Measurements from ENCODE around the gene CISH. TPM values are rescaled to one million over a fixed set of nuclear protein-coding genes. Genes with fewer than 3 reads are reported as not detected.

The CISH gene
- total and polyA plus RNA-seq, 9 of the 15 experiments (the other 6 are each of a cell fraction or from before 2014, with no cell fraction given) = 1.7 to 47.7 (median 18.3) TPM

DNA sequence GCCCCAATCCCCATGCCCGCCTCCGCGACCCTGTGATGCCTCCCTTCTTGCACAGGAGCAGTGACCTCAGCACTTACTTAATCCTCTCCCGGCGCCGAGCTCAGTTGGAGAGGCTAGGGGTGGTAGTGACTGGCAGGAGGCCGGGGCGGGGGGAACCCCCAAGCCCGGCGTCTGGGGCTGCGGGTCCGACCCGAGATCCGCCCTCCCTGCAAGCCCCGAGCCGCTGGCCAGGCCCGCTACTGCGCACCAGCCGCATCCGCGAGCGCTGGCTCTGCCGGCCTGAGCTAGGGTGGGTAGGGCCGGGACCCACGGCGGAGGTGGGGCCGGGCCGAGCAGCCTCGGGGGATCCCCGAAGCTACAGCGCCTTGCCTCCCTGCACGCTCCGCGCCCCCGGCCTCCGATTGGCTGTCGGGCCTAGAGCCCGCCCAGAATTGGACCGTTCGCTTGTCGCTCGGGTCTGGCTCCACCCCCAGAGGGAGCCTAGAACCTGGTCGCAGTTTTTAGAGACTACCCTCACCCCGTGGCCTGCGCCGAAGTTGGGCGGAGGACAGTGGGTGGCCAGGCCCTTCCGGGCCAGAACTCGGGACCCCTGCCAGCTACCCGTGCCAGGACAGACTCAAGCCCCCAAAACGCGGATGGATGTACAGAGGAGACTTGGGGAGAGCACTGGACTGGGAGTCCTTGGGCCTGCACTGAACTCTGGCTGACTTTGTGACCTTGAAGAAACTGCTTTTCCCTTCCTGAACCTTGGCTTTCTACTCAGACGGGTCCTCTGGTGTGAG lies 44.0 kb downstream of the CISH start, which contains the start of gene C3orf18:
Gene C3orf18 (minus strand): TSS at position 362 of the 782 bp plus-strand sequence. CDS start 2,048 bp downstream, outside the sequence.
- Histone ChIP-seq H3K27ac (ENCODE audit: extremely low read depth, low read depth, low read length) (peak within 1 kb of the TSS; percentile 43), H2AFZ (ENCODE audit: low read depth, low read length) (peak within 1 kb of the TSS; percentile 92), H4K20me1 (replicated peaks; ENCODE audit: control insufficient read depth, insufficient read depth, low read length) (no peaks in the 10 kb centered on the region), H3K4me2 (ENCODE audit: insufficient read depth, low read length) (peak within 1 kb of the TSS; percentile 85), H3K9me1 (ENCODE audit: control insufficient read depth, insufficient read depth, low read length) (no peaks in the 10 kb centered on the region), H3K79me2 (ENCODE audit: control insufficient read depth, insufficient read depth, low read length) (peaks cover 15% of the 10 kb centered on the region), H3K9ac (ENCODE audit: insufficient read depth in 1 of 2, low read depth in 2 of 2, low read length in 2 of 2) (peak within 1 kb of the TSS; percentile 86 to 91), H3K4me3 (peak within 1 kb of the TSS; percentile 90), H3K36me3 (ENCODE audit: control insufficient read depth, insufficient read depth, low read length) (peaks cover 8% of the 10 kb centered on the region; the same call in 2 of the 3 replicates), H3K4me1 (replicated peaks in 1 of 2; ENCODE audit: control insufficient read depth in 2 of 2, insufficient read depth in 2 of 2, low read length in 2 of 2) (peaks cover 20 to 26% of the 10 kb centered on the region in 2 experiments; a peak in 4 of 5 replicates), H3K9me3 (replicated peaks; ENCODE audit: control insufficient read depth, insufficient read depth, low read depth, low read length) (no peaks in the 10 kb centered on the region), H3K27me3 (ENCODE audit: control insufficient read depth in 2 of 2, insufficient read depth in 2 of 2, low read length in 2 of 2) (no peaks in the 10 kb centered on the region)
- WGBS (ENCODE audit: insufficient coverage, low coverage, missing lambda C conversion rate) = 11% methylated on average over 27 of the region's 53 CpGs
- FAIRE-seq (peak; percentile 79), ATAC-seq (peak; percentile 87), DNase-seq (ENCODE audit: extremely low read depth in 1 of 4, low spot score in 3 of 4) (peak; percentile 91 to 96 (median 95))
- no TSS peak for BruUV-seq (replicated peaks)
- in situ Hi-C loops (cut with MboI) (no loop called here), intact Hi-C loops (cut with micrococcal nuclease) (no loop called here)
- ChIA-PET POLR2A (interaction anchor here (0.7 kb wide), 2 partner anchors 22 to 40 kb away, joined by 3 read pairs; no protein-coding TSS in a partner anchor), CTCF (ENCODE audit: low intra/inter-chr PET ratio) (no interaction called here)
- TF ChIP-seq RBFOX2 (IDR thresholded peaks at IDR 0.05; ENCODE audit: low read depth, low read length) = peak; percentile 42
- no peak for TF ChIP-seq NCOR1 (IDR thresholded peaks at IDR 0.05)
- TF ChIP-seq SRF (CRISPR knock-in tag; IDR thresholded peaks at IDR 0.05) = 0 out of 4 replicates have a peak, but pooled peaks of 1 of the 2 experiments have one; percentile 28
- TF ChIP-seq SMC3 (conservative IDR thresholded peaks at IDR 0.05; ENCODE audit: insufficient read depth, low read depth, low read length) = no peak
- no peak for TF ChIP-seq CCNT2 (IDR thresholded peaks at IDR 0.05; ENCODE audit: borderline replicate concordance, extremely low read depth, insufficient read length, low read depth, low read length)
- no peak for TF ChIP-seq DACH1 (IDR thresholded peaks at IDR 0.05; ENCODE audit: partially characterized antibody)
- TF ChIP-seq, protein P1, sequence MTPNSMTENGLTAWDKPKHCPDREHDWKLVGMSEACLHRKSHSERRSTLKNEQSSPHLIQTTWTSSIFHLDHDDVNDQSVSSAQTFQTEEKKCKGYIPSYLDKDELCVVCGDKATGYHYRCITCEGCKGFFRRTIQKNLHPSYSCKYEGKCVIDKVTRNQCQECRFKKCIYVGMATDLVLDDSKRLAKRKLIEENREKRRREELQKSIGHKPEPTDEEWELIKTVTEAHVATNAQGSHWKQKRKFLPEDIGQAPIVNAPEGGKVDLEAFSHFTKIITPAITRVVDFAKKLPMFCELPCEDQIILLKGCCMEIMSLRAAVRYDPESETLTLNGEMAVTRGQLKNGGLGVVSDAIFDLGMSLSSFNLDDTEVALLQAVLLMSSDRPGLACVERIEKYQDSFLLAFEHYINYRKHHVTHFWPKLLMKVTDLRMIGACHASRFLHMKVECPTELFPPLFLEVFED (CRISPR knock-in tag; conservative IDR thresholded peaks at IDR 0.05) = no peak
- no peak for TF ChIP-seq PHB2 (IDR thresholded peaks at IDR 0.05; ENCODE audit: low read depth)
- TF ChIP-seq, protein P2, sequence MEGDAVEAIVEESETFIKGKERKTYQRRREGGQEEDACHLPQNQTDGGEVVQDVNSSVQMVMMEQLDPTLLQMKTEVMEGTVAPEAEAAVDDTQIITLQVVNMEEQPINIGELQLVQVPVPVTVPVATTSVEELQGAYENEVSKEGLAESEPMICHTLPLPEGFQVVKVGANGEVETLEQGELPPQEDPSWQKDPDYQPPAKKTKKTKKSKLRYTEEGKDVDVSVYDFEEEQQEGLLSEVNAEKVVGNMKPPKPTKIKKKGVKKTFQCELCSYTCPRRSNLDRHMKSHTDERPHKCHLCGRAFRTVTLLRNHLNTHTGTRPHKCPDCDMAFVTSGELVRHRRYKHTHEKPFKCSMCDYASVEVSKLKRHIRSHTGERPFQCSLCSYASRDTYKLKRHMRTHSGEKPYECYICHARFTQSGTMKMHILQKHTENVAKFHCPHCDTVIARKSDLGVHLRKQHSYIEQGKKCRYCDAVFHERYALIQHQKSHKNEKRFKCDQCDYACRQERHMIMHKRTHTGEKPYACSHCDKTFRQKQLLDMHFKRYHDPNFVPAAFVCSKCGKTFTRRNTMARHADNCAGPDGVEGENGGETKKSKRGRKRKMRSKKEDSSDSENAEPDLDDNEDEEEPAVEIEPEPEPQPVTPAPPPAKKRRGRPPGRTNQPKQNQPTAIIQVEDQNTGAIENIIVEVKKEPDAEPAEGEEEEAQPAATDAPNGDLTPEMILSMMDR (IDR thresholded peaks at IDR 0.05 in 2 of 3, conservative IDR thresholded peaks at IDR 0.05 in 1 of 3; ENCODE audit: insufficient read depth in 2 of 3, low read depth in 1 of 3, low read length in 3 of 3) = no peak
- peak; percentile 51 for TF ChIP-seq POLR2G (IDR thresholded peaks at IDR 0.05; ENCODE audit: low read depth, low read length)
- TF ChIP-seq, protein P3, sequence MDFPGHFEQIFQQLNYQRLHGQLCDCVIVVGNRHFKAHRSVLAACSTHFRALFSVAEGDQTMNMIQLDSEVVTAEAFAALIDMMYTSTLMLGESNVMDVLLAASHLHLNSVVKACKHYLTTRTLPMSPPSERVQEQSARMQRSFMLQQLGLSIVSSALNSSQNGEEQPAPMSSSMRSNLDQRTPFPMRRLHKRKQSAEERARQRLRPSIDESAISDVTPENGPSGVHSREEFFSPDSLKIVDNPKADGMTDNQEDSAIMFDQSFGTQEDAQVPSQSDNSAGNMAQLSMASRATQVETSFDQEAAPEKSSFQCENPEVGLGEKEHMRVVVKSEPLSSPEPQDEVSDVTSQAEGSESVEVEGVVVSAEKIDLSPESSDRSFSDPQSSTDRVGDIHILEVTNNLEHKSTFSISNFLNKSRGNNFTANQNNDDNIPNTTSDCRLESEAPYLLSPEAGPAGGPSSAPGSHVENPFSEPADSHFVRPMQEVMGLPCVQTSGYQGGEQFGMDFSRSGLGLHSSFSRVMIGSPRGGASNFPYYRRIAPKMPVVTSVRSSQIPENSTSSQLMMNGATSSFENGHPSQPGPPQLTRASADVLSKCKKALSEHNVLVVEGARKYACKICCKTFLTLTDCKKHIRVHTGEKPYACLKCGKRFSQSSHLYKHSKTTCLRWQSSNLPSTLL (IDR thresholded peaks at IDR 0.05) = no peak
- no peak for TF ChIP-seq ZNF23 (CRISPR knock-in tag; IDR thresholded peaks at IDR 0.05)
- no peak for TF ChIP-seq POLR2H (tag; IDR thresholded peaks at IDR 0.05; ENCODE audit: low read depth)
- TF ChIP-seq, protein P4, sequence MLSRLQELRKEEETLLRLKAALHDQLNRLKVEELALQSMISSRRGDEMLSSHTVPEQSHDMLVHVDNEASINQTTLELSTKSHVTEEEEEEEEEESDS (CRISPR knock-in tag; IDR thresholded peaks at IDR 0.05) = no peak
- no peak for TF ChIP-seq STAT5A (IDR thresholded peaks at IDR 0.05; ENCODE audit: borderline replicate concordance, low read length)
- no peak for TF ChIP-seq LEF1 (IDR thresholded peaks at IDR 0.05)

All from K562 (cell line).